GM18511 (cell line): ENCODE measurements around the gene SURF4.

Experiments
- ATAC-seq: cut with Tn5 transposase; IDR thresholded peaks from one replicate; pipeline ENCODE4 v1.9.1; 2021; ENCODE audit warnings: mild to moderate bottlenecking, moderate library complexity; ENCODE audit not compliant: unreplicated experiment

SURF4 gene

DNA sequence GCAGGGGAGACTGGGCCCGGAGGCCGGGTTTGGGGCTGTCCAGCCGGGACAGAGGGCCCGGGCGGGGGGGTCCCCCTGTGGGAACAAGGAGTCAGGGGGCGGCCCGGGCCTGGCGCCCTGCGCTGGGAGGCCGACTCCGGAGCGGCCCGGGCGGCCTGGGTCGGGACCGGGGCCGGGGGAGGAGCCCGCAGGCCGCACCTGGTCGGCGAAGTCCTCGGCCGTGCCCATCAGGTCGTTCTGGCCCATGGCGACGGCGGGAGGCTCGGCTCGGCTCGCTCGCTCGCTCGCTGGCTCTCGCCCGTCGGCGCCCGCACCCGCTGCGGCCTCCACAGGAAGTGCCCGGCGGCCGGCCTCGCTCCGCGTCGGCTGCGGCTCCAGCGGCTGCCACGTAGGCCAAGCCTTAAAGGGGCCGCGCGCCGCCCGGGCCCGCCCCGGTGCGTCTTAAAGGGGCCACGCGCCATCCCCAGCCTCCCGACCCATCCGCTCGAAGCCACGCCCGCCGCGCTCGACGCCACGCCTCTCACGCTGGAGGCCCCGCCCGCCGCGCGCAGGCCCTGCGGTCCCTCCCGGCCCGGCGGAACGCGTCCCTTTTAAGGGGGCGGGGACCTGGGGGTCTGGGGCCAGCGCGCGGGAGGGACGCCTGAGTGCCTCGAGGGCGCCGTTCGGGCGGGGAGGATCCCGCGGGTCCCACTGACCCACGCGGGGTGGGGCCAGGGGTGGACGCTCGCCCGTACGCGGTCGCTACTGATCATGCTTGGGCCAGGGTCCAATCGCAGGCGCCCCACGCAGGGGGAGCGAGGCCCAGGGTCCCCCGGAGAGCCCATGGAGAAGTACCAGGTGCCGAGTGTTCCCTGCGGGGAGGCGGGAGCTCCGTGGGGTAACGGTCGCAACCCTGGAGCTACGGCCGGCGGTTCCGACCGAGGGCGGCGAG lies at the start of gene SURF4, which contains the start of gene STKLD1:
Gene SURF4 (minus strand): TSS at position 337 of the 931 bp plus-strand sequence. CDS start 91 bp downstream, at position 246.
Gene STKLD1 (plus strand): TSS at position 643 of the 931 bp plus-strand sequence. CDS start 108 bp downstream, at position 751.
- peak; percentile 88 for ATAC-seq

DNA sequence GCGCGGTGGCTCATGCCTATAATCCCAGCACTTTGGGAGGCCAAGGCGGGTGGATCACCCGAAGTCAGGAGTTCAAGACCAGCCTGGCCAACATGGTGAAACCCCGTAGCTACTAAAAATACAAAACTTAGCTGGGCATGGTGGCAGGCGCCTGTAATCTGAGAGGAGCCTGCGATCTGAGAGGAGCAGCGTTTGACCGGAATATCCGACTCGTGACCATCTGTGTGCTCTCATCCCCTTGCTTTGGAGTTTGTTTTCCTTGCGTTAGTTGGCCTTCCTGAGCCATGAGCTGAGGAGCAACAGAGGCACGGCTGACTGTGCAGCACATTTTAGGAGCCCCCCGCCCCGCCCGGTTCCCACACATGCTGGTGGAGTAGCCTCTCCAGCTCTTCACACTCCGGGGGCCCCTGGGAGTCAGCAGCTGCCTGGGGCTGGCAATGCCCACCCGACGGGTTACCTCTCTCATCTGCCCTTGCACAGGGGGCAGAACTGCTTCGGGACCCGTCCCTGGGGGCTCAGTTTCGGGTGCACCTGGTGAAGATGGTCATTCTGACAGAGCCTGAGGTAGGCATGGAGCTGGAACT lies 49.3 kb upstream of the SURF4 start:
- no peak for ATAC-seq

DNA sequence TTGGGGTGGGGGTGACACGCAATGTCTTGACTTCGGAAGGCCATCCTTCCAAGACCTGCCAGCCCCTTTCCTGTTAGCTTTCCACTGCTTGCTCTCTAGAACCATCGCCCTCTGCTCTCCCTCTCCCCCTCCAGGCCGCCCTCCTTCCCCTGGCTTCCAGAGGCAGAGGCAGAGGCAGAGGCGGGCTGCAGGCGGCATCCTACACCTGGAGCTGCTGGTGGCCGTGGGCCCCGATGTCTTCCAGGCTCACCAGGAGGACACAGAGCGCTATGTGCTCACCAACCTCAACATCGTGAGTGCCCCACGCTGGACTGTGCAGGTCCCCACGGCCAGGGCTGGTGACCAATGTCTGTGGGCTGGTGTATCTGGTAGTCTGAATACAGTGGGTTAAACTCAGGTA lies 48.3 kb upstream of the SURF4 start:
- no peak for ATAC-seq

- ATAC-seq: no peak
These were observed 47.4 kb upstream of the SURF4 start for GRCh38 chr9:133423216-133423615.

- no peak for ATAC-seq
These were observed 46.0 kb upstream of the SURF4 start, which contains the start of gene ADAMTS13 for GRCh38 chr9:133421615-133422542. TSS of gene ADAMTS13 (plus strand) at chr9:133422367. CDS start at chr9:133422444, 77 bp downstream.

DNA sequence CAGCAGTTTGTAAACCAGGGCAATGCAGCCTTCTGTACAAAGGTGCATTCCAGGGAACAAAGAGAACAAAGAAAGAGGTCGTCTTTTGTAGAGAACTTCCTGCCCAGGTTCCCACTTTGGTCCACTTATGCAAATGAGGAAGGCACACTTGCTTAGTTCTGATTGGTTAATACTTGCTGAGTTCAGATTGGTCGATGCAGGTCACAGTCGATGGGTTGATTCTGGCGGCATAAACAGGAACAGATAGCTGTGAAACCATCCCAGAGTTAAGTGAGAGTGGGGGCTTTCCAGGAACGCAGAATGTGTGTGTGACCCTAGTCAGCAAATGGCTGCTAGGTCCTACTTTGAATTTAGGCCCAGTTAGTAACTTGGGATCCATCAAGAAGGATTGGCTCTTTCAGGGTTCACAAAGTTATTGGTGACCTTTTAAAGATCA lies 44.5 kb upstream of the SURF4 start:
- no peak for ATAC-seq

DNA sequence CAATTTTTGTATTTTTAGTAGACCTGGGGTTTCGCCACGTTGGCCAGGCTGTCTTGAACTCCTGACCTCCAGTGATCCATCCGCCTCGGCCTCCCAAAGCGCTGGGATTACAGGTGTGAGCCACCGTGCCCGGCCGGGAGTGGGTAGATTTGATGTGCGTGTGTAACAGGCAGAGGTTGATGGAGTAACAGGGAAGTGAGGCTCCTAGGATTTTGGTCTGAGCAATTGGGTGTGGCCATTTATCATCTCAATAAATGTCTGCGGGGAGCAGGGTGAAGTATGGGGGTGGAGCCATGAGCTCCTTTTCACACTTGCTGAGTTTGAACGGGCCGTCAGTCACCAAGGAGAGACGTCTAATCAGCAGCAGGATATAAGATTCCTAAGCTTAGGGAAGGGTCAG lies 43.1 kb upstream of the SURF4 start:
- no peak for ATAC-seq

DNA sequence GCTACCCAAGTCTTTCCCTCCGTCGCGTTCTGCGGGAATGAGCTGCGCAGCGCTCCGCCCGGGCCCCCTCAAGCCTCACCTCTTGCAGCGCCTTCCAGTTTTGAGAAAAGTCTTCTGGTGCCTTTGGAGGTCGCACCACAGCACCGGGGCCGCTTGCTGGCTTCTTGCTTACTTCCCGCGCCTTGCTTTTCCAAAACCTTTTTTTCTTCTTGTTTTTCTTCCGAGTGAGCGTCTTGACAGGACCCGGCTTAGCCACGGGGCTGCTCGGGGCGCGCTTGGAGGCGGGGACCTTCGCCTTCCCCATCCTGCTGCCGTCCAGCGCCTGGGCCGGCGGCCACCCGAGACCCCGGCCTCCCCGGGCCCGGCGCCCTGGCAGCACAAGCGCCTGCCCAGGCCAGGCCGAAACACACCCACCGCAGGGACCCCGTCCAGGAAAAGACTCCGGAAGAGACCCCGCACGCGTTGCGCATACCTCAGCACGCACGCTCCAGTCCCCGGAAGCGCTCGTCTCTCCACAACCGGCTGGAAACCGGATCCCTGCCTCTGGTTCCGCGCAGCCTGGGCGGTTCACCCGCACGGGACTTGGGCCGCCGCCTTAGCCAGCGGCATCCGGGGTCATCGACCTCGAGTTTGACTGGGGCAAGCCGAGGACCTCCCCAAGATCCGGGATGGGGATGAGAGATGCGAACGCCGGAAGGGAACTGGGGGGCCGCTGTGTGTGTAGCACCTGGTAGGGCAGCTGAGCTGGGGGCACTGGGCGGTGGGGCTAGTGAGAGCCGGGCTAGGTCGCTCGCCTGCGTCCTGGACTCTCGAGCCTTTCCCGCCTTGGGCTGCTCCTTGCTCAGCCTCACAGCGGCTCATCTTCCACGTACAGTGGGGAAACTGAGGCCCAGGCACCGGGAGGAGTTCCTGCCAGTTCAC lies 41.9 kb upstream of the SURF4 start, which contains the start of gene REXO4:
Gene REXO4 (minus strand): TSS at position 470 of the 921 bp plus-strand sequence. CDS start 166 bp downstream, at position 304.
- ATAC-seq: peak; percentile 74

DNA sequence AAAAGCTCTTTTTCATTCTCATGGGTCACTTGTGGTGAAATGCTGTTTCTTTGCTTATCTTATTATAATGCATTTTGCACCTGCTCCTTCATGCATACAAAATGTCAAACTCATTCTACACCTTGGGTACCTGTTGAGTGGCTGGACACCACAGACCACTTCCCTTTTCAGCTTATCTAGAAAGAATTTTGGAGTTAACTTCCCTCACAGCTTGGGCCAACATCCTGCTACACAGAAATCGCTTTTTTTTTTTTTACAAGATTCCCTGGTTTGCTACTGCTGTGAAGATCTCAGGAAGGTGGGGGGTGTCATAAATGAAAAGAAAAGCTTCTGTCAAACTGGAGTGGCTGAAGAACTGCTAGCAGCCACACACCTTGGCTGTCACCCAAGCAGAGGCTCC lies 39.3 kb upstream of the SURF4 start:
- ATAC-seq: no peak

- ATAC-seq: no peak
These were observed 32.2 kb upstream of the SURF4 start for GRCh38 chr9:133408042-133408441.

- no peak for ATAC-seq
These were observed 30.8 kb upstream of the SURF4 start for GRCh38 chr9:133406480-133407307.

- ATAC-seq: no peak
These were observed 29.9 kb upstream of the SURF4 start for GRCh38 chr9:133405508-133406438.

- no peak for ATAC-seq
These were observed 28.7 kb upstream of the SURF4 start for GRCh38 chr9:133404454-133405002.

DNA sequence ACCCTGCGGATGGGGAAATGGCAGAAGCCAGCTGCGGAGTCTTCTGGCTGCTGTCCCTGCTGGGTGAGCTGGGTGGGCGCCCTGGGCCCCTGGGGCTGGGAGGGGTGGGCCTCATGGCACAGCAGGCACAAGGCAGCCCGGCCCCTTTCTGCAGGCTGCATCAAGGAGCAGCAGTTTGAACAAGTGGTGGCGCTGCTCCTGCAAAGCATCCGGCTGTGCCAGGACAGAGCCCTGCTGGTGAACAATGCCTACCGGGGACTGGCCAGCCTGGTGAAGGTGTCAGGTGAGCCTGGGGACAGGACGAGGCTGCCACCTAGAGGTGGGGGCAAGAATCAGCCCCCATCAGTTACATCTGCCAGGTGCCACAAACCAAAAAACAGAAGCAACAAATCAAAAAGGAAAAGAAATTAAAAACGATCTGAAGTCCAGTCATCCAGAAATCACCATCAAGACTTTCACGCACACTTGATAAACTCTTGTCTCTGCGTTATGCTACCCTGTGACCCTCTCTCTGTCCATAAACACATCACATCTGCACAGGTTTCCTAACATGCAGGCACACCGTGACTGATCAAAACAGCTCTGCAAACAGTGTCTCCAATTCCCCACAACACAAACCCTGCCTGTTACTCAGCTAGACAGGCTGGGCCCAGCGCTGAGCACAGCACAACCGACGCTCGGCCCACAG lies 28.1 kb upstream of the SURF4 start:
- ATAC-seq: no peak

GRCh38 chr9:133402689-133403088 lies 26.8 kb upstream of the SURF4 start:
- no peak for ATAC-seq

- ATAC-seq: no peak
These were observed 25.7 kb upstream of the SURF4 start for GRCh38 chr9:133401588-133401987.

DNA sequence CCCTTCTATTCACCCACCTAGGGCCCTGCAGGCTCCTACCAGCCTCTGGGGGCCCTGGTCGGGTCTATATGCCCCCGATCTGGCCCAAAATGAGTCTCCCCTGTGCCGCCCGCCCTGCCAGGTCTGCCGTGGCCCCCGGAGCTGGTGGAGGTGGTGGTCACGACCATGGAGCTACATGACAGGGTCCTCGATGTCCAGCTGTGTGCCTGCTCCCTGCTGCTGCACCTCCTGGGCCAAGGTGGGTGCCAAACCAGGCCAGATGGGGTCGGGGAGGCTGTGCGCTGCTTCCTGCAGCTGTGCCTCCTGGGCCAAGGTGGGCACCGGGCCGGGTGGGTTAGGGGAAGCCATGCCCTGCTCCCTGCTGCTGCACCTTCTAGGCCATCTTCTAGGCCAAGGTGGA lies 24.4 kb upstream of the SURF4 start:
- ATAC-seq: no peak
